CMK (cell line): ENCODE measurements around the gene NRGN.
A peak's percentile ranks its signal among the peaks of the same experiment; 100 is the strongest.

Experiments used
- DNase-seq: peaks from one replicate; pipeline ENCODE4 v3.0.0-alpha.2; 2010; ENCODE audit warnings: low read depth

NRGN gene

GRCh38 chr11:124740277-124740882 lies 638 bp downstream of the NRGN start:
- no peak for DNase-seq

GRCh38 chr11:124742555-124742954 lies 2.8 kb downstream of the NRGN start:
- DNase-seq, result no peak

GRCh38 chr11:124743050-124743449 lies 3.3 kb downstream of the NRGN start:
- DNase-seq, result no peak

- no peak for DNase-seq
Measured at GRCh38 chr11:124745270-124745834, 5.6 kb downstream of the NRGN start.

GRCh38 chr11:124745835-124746620 lies 6.3 kb downstream of the NRGN start:
- DNase-seq, result no peak

GRCh38 chr11:124746621-124747243 lies 7.0 kb downstream of the NRGN start:
- no peak for DNase-seq

GRCh38 chr11:124747406-124748099 lies 7.8 kb downstream of the NRGN start:
- no peak for DNase-seq

- DNase-seq, result no peak
Measured at GRCh38 chr11:124748100-124748418, 8.3 kb downstream of the NRGN start.

GRCh38 chr11:124748481-124749343 lies 9.0 kb downstream of the NRGN start:
- DNase-seq, result no peak

GRCh38 chr11:124749912-124750311 lies 10.2 kb downstream of the NRGN start:
- DNase-seq, result no peak

GRCh38 chr11:124751391-124751740 lies 11.6 kb downstream of the NRGN start:
- no peak for DNase-seq

GRCh38 chr11:124751741-124752470 lies 12.2 kb downstream of the NRGN start, which contains the start of gene VSIG2:
Gene VSIG2, minus strand, starts transcription at chr11:124752255. Its CDS starts 118 bp downstream, at chr11:124752137.
- no peak for DNase-seq

- DNase-seq, result peak; percentile 54
Measured at GRCh38 chr11:124752471-124753102, 12.8 kb downstream of the NRGN start.

GRCh38 chr11:124753205-124753604 lies 13.5 kb downstream of the NRGN start:
- no peak for DNase-seq

GRCh38 chr11:124753624-124754023 lies 13.9 kb downstream of the NRGN start:
- no peak for DNase-seq

GRCh38 chr11:124754309-124754708 lies 14.6 kb downstream of the NRGN start:
- no peak for DNase-seq

GRCh38 chr11:124754710-124755109 lies 15.0 kb downstream of the NRGN start:
- DNase-seq, result no peak

- no peak for DNase-seq
Measured at GRCh38 chr11:124756033-124756752, 16.5 kb downstream of the NRGN start.

GRCh38 chr11:124756753-124757227 lies 17.0 kb downstream of the NRGN start:
- DNase-seq, result no peak
